IPS-15b (cell line): Measurements from ENCODE around the gene KRTAP1-4.
"Not testable (repeated sequence)": the region's sequence is repeated elsewhere in the genome, so short reads cannot be mapped to it uniquely, and the experiment has no call there.

Experiments
- H3K27me3 ChIP-seq: one replicate; pipeline ENCODE4 v1.6.1; 2013; ENCODE audit warnings: low read length; ENCODE audit not compliant: control insufficient read depth, insufficient read depth
- H3K36me3 ChIP-seq: one replicate; pipeline ENCODE4 v1.6.1; 2013; ENCODE audit warnings: low read length; ENCODE audit not compliant: control insufficient read depth, insufficient read depth
- H3K4me1 ChIP-seq: one replicate; pipeline ENCODE4 v1.6.1; 2013; ENCODE audit warnings: mild to moderate bottlenecking, low read length; ENCODE audit not compliant: control insufficient read depth, insufficient read depth
- H3K4me3 ChIP-seq: one replicate; pipeline ENCODE4 v1.5.1; 2013; ENCODE audit warnings: low read depth, low read length
- H3K9ac ChIP-seq: one replicate; pipeline ENCODE4 v1.6.1; 2013; ENCODE audit warnings: low read depth, mild to moderate bottlenecking, low read length
- H3K9me3 ChIP-seq: one replicate; pipeline ENCODE4 v1.6.1; 2013; ENCODE audit warnings: mild to moderate bottlenecking, low read length; ENCODE audit not compliant: control insufficient read depth, insufficient read depth

KRTAP1-4 gene

GRCh38 chr17:41029633-41030245 is at the start of gene KRTAP1-4:
Gene KRTAP1-4 (minus strand): TSS chr17:41030195. CDS start chr17:41030078, 117 bp downstream.
- Histone ChIP-seq H3K9me3 (no peaks in the 10 kb centered on the region), H3K36me3 (no peaks in the 10 kb centered on the region), H3K4me3 (no peak within 1 kb of the TSS), H3K4me1 (no peaks in the 10 kb centered on the region), H3K9ac (no peak within 1 kb of the TSS), H3K27me3 (no peaks in the 10 kb centered on the region)

GRCh38 chr17:41076788-41077187 is 46.8 kb upstream of the KRTAP1-4 start:
- H3K4me3 ChIP-seq: no peak overlapping the region
- no peaks in the 10 kb centered on the region for H3K4me1 ChIP-seq
- H3K36me3 ChIP-seq: no peaks in the 10 kb centered on the region
- H3K9ac ChIP-seq: no peak overlapping the region
- no peaks in the 10 kb centered on the region for H3K27me3 ChIP-seq
- H3K9me3 ChIP-seq: no peaks in the 10 kb centered on the region

GRCh38 chr17:41073676-41074075 is 43.7 kb upstream of the KRTAP1-4 start:
- Histone ChIP-seq H3K9ac (no peak overlapping the region), H3K27me3 (no peaks in the 10 kb centered on the region), H3K9me3 (no peaks in the 10 kb centered on the region), H3K36me3 (no peaks in the 10 kb centered on the region), H3K4me1 (no peaks in the 10 kb centered on the region), H3K4me3 (no peak overlapping the region)

- H3K27me3 ChIP-seq: no peaks in the 10 kb centered on the region
- H3K4me3 ChIP-seq: no peak overlapping the region
- H3K4me1 ChIP-seq: no peaks in the 10 kb centered on the region
- H3K9ac ChIP-seq: no peak overlapping the region
- no peaks in the 10 kb centered on the region for H3K9me3 ChIP-seq
- no peaks in the 10 kb centered on the region for H3K36me3 ChIP-seq
These were observed 41.8 kb upstream of the KRTAP1-4 start for GRCh38 chr17:41071606-41072360.

- Histone ChIP-seq H3K4me1 (no peaks in the 10 kb centered on the region), H3K36me3 (no peaks in the 10 kb centered on the region), H3K9ac (no peak overlapping the region)
These were observed 39.0 kb upstream of the KRTAP1-4 start for GRCh38 chr17:41069031-41069430.

GRCh38 chr17:41067281-41067680 is 37.3 kb upstream of the KRTAP1-4 start:
- Histone ChIP-seq H3K4me1 (no peaks in the 10 kb centered on the region), H3K4me3 (no peak overlapping the region), H3K9me3 (no peaks in the 10 kb centered on the region), H3K27me3 (no peaks in the 10 kb centered on the region), H3K36me3 (no peaks in the 10 kb centered on the region), H3K9ac (no peak overlapping the region)

More at GRCh38 chr17:41069031-41069430, 39.0 kb upstream of the KRTAP1-4 start:
- Histone ChIP-seq H3K27me3 (no peaks in the 10 kb centered on the region), H3K4me3 (no peak overlapping the region), H3K9me3 (no peaks in the 10 kb centered on the region)

GRCh38 chr17:41065829-41066624 is 36.0 kb upstream of the KRTAP1-4 start, which contains the start of gene KRTAP2-4:
Gene KRTAP2-4 (minus strand): TSS chr17:41065879. CDS start chr17:41065845, 34 bp downstream.
- H3K36me3 ChIP-seq: no peaks in the 10 kb centered on the region
- H3K9me3 ChIP-seq: no peaks in the 10 kb centered on the region
- H3K27me3 ChIP-seq: no peaks in the 10 kb centered on the region
- no peaks in the 10 kb centered on the region for H3K4me1 ChIP-seq
- H3K9ac ChIP-seq: no peak within 1 kb of the TSS
- H3K4me3 ChIP-seq: no peak within 1 kb of the TSS

GRCh38 chr17:41065016-41065689 is 35.2 kb upstream of the KRTAP1-4 start:
- not testable (repeated sequence) for H3K9me3 ChIP-seq, H3K9ac ChIP-seq, H3K4me3 ChIP-seq, H3K36me3 ChIP-seq, H3K27me3 ChIP-seq, H3K4me1 ChIP-seq

- Histone ChIP-seq H3K9me3 (no peaks in the 10 kb centered on the region), H3K4me3 (no peak overlapping the region), H3K9ac (no peak overlapping the region), H3K27me3 (no peaks in the 10 kb centered on the region), H3K36me3 (no peaks in the 10 kb centered on the region), H3K4me1 (no peaks in the 10 kb centered on the region)
These were observed 34.3 kb upstream of the KRTAP1-4 start for GRCh38 chr17:41064301-41064700.

- no peaks in the 10 kb centered on the region for H3K4me1 ChIP-seq
- no peaks in the 10 kb centered on the region for H3K36me3 ChIP-seq
- no peak overlapping the region for H3K9ac ChIP-seq
- H3K4me3 ChIP-seq: no peak overlapping the region
- H3K9me3 ChIP-seq: no peaks in the 10 kb centered on the region
- no peaks in the 10 kb centered on the region for H3K27me3 ChIP-seq
These were observed 33.5 kb upstream of the KRTAP1-4 start for GRCh38 chr17:41063449-41063848.

- Histone ChIP-seq H3K9me3 (no peaks in the 10 kb centered on the region), H3K27me3 (no peaks in the 10 kb centered on the region), H3K4me1 (no peaks in the 10 kb centered on the region), H3K4me3 (no peak overlapping the region), H3K36me3 (no peaks in the 10 kb centered on the region), H3K9ac (no peak overlapping the region)
These were observed 32.0 kb upstream of the KRTAP1-4 start for GRCh38 chr17:41061964-41062363.
